H1 (cell line): ENCODE results near the gene ZNF213. TPM values are rescaled to one million over a fixed set of nuclear protein-coding genes. Genes with fewer than 3 reads are reported as not detected.

Source experiments
- CTCF ChIA-PET: fragments of 300-600 bp; sonication (Branson Sonifier 250); formaldehyde crosslinking; loops from one replicate; lab custom pipeline; 2021; ENCODE audit not compliant: partially characterized antibody; lab: Charles Lee
- POLR2A ChIA-PET: fragments of 300-600 bp; sonication (Branson Sonifier 250); formaldehyde crosslinking; loops from one replicate; lab custom pipeline; 2021; ENCODE audit warnings: inconsistent platforms; ENCODE audit not compliant: partially characterized antibody; lab: Charles Lee
- DNase-seq, 2 experiments: peaks; one replicate each; pipeline versions ENCODE4 v3.0.0 to v3.0.0-alpha.2; 2010 to 2022; ENCODE audit warnings: low spot score in 2 of 2, low read depth in 1 of 2, mixed read lengths in 1 of 2
- FAIRE-seq: peaks from 2 replicates; lab custom pipeline; 2011; peaks lifted over from hg19 to GRCh38; lab: Jason Lieb, UNC
- H2AFZ ChIP-seq: 2 replicates; pipeline ENCODE4 v1.8.1; 2012; ENCODE audit warnings: low read length, inconsistent platforms
- H2AK5ac ChIP-seq: 2 replicates; pipeline ENCODE4 v1.6.1; 2013; ENCODE audit warnings: low read depth, low read length
- H2BK120ac ChIP-seq: replicated peaks from 2 replicates; pipeline ENCODE3; 2013; ENCODE audit warnings: low read depth, low read length, inconsistent platforms
- H2BK12ac ChIP-seq: 2 replicates; pipeline ENCODE4 v1.6.1; 2013; ENCODE audit warnings: low read depth, low read length
- H2BK15ac ChIP-seq: 2 replicates; pipeline ENCODE4 v1.6.1; 2013; ENCODE audit warnings: low read length
- H2BK20ac ChIP-seq: 2 replicates; pipeline ENCODE4 v1.6.1; 2013; ENCODE audit warnings: low read length
- H2BK5ac ChIP-seq: 2 replicates; pipeline ENCODE4 v1.6.1; 2013; ENCODE audit warnings: low read depth, low read length
- H3K14ac ChIP-seq: 2 replicates; pipeline ENCODE4 v1.6.1; 2013; ENCODE audit warnings: inconsistent platforms; ENCODE audit not compliant: insufficient read length
- H3K18ac ChIP-seq: 2 replicates; pipeline ENCODE4 v1.6.1; 2013; ENCODE audit warnings: low read length; ENCODE audit errors: extremely low read depth
- H3K23ac ChIP-seq: 2 replicates; pipeline ENCODE4 v1.6.1; 2013; ENCODE audit warnings: inconsistent platforms; ENCODE audit not compliant: insufficient read length
- H3K23me2 ChIP-seq: 2 replicates; pipeline ENCODE4 v1.6.1; 2013; ENCODE audit warnings: low read depth, low read length
- H3K27ac ChIP-seq: 2 replicates; pipeline ENCODE4 v1.6.1; 2011; ENCODE audit warnings: low read depth, low read length, inconsistent platforms
- H3K27me3 ChIP-seq, 4 experiments: replicated peaks in 1 of 4; 1 replicate in 1 of 4; 2 replicates in 3 of 4; pipeline versions ENCODE4 v1.6.1 to v1.8.1; 2011 to 2013; ENCODE audit warnings: low read length in 3 of 4, mild to moderate bottlenecking in 3 of 4, inconsistent platforms in 2 of 4, mixed read lengths in 2 of 4, moderate library complexity in 1 of 4; ENCODE audit not compliant: control insufficient read depth in 3 of 4, insufficient read depth in 3 of 4; ENCODE audit errors: extremely low read depth in 1 of 4
- H3K36me3 ChIP-seq, 4 experiments: 2 replicates each; pipeline versions ENCODE4 v1.6.1 to v1.8.1; 2011 to 2013; ENCODE audit warnings: mild to moderate bottlenecking in 4 of 4, low read length in 3 of 4, moderate library complexity in 2 of 4, control low read depth in 1 of 4, inconsistent platforms in 1 of 4; ENCODE audit not compliant: insufficient read depth in 4 of 4, control insufficient read depth in 2 of 4
- H3K4ac ChIP-seq: replicated peaks from 2 replicates; pipeline ENCODE3; 2013; ENCODE audit warnings: low read length, low read depth, mixed read lengths, inconsistent platforms; ENCODE audit not compliant: insufficient read length
- H3K4me1 ChIP-seq, 4 experiments: replicated peaks in 1 of 4; 1 replicate in 1 of 4; 2 replicates in 3 of 4; pipeline versions ENCODE4 v1.6.1 to v1.8.1; 2011 to 2013; ENCODE audit warnings: low read length in 3 of 4, inconsistent platforms in 2 of 4, mixed read lengths in 1 of 4; ENCODE audit not compliant: insufficient read depth in 4 of 4, control insufficient read depth in 3 of 4
- H3K4me2 ChIP-seq, 2 experiments: 2 replicates each; pipeline versions ENCODE4 v1.6.1 to v1.8.1; 2011 to 2013; ENCODE audit warnings: low read depth in 2 of 2, low read length in 2 of 2, control low read depth in 1 of 2, inconsistent platforms in 1 of 2, mild to moderate bottlenecking in 1 of 2; ENCODE audit not compliant: insufficient read depth in 1 of 2
- H3K4me3 ChIP-seq, 4 experiments: fragments of 200-600, 300-600 bp in 1 of 4; sonication (generic), shearing (Covaris generic), sonication (Bioruptor Twin) in 1 of 4; 2 replicates each; pipeline versions ENCODE4 v1.5.1 to v1.8.1; 2011 to 2016; ENCODE audit warnings: low read length in 4 of 4, low read depth in 3 of 4, control low read depth in 2 of 4, inconsistent platforms in 2 of 4, mild to moderate bottlenecking in 2 of 4, mixed read lengths in 1 of 4, moderate library complexity in 1 of 4; ENCODE audit not compliant: insufficient read depth in 2 of 4; ENCODE audit errors: extremely low read depth in 1 of 4
- H3K56ac ChIP-seq: replicated peaks from 2 replicates; pipeline ENCODE3; 2013; ENCODE audit warnings: low read depth, mild to moderate bottlenecking, mixed read lengths, low read length, inconsistent platforms; ENCODE audit not compliant: insufficient read length
- H3K79me1 ChIP-seq: 2 replicates; pipeline ENCODE4 v1.6.1; 2013; ENCODE audit warnings: low read depth, low read length, control low read depth
- H3K79me2 ChIP-seq, 2 experiments: 2 replicates each; pipeline versions ENCODE4 v1.6.1 to v1.8.1; 2012 to 2013; ENCODE audit warnings: low read length in 2 of 2, mild to moderate bottlenecking in 2 of 2, inconsistent platforms in 1 of 2; ENCODE audit not compliant: insufficient read depth in 2 of 2, control insufficient read depth in 1 of 2
- H3K9ac ChIP-seq, 4 experiments: replicated peaks in 1 of 4; 1 replicate in 1 of 4; 2 replicates in 3 of 4; pipeline versions ENCODE4 v1.6.1 to v1.8.1; 2011 to 2013; ENCODE audit warnings: low read depth in 3 of 4, low read length in 3 of 4, control low read depth in 2 of 4, mild to moderate bottlenecking in 2 of 4, moderate library complexity in 2 of 4, inconsistent platforms in 1 of 4; ENCODE audit errors: extremely low read depth in 1 of 4
- H3K9me3 ChIP-seq, 2 experiments: 2 replicates each; pipeline versions ENCODE4 v1.6.1 to v1.8.1; 2012 to 2013; ENCODE audit warnings: mild to moderate bottlenecking in 2 of 2, moderate library complexity in 2 of 2, control low read depth in 1 of 2, inconsistent platforms in 1 of 2, low read depth in 1 of 2, low read length in 1 of 2, mixed read lengths in 1 of 2; ENCODE audit not compliant: insufficient read depth in 2 of 2
- H4K20me1 ChIP-seq, 2 experiments: replicated peaks in 1 of 2; 2 replicates each; pipeline versions ENCODE3 to v1.8.1; 2011 to 2013; ENCODE audit warnings: inconsistent platforms in 2 of 2, low read length in 2 of 2, mild to moderate bottlenecking in 1 of 2; ENCODE audit not compliant: insufficient read depth in 2 of 2, control insufficient read depth in 1 of 2
- H4K5ac ChIP-seq: 2 replicates; pipeline ENCODE4 v1.6.1; 2013; ENCODE audit warnings: low read length, low read depth, mixed read lengths, inconsistent platforms; ENCODE audit not compliant: insufficient read length
- H4K8ac ChIP-seq: 2 replicates; pipeline ENCODE4 v1.8.0; 2013; ENCODE audit warnings: mild to moderate bottlenecking, moderate library complexity, low read length, inconsistent platforms; ENCODE audit not compliant: insufficient read depth; ENCODE audit errors: extremely low read depth
- H4K91ac ChIP-seq: replicated peaks from 2 replicates; pipeline ENCODE3; 2013; ENCODE audit warnings: low read length, mixed read lengths, inconsistent platforms; ENCODE audit not compliant: insufficient read length
- BCL11A ChIP-seq, 2 experiments: IDR thresholded peaks; one replicate each; pipeline ENCODE4 v1.6.1; 2011; ENCODE audit warnings: low read depth in 2 of 2, low read length in 2 of 2, mild to moderate bottlenecking in 2 of 2
- CHD2 ChIP-seq: IDR thresholded peaks from 2 replicates; pipeline ENCODE4 v1.6.1; 2012; ENCODE audit warnings: low read length, improper control_type of control experiment
- HDAC6 ChIP-seq: IDR thresholded peaks from one replicate; pipeline ENCODE4 v1.7.1; 2012; ENCODE audit warnings: low read depth, mild to moderate bottlenecking, inconsistent platforms, low read length, moderate library complexity
- JUN ChIP-seq: IDR thresholded peaks from 2 replicates; pipeline ENCODE4 v1.6.1; 2011; ENCODE audit warnings: low read depth, mild to moderate bottlenecking, improper control_type of control experiment, low read length
- SAP30 ChIP-seq: fragments of 300-600 bp; sonication (generic); IDR thresholded peaks from 2 replicates; pipeline ENCODE4 v1.7.1; 2012; ENCODE audit warnings: low read length, moderate library complexity, mild to moderate bottlenecking, inconsistent platforms; ENCODE audit not compliant: insufficient read depth, insufficient replicate concordance
- WGBS, 2 experiments: shearing (Covaris generic) in 1 of 2; methylation state at CpG; one replicate each; pipeline versions ENCODE4 v1.1.6 to v1.1.7; 2013 to 2015; ENCODE audit warnings: low lambda C conversion rate in 2 of 2, mixed read lengths in 2 of 2, inconsistent platforms in 1 of 2, low coverage in 1 of 2, missing lambda C conversion rate in 1 of 2; ENCODE audit not compliant: insufficient replicate concordance in 2 of 2, insufficient coverage in 1 of 2, insufficient read length in 1 of 2; ENCODE audit errors: extremely low coverage in 1 of 2, missing lambda C conversion rate in 1 of 2; 5-methylcytosine and 5-hydroxymethylcytosine counted together
- polyA plus RNA-seq, 7 experiments: library from polyadenylated mRNA; depleted of rRNA in 3 of 7; stranded (reverse) in 5 of 7; unstranded in 2 of 7; fragments of >200 nt in 5 of 7; fragments of 200-250 nt in 2 of 7; gene quantifications; 1 replicate in 5 of 7; 2 replicates in 1 of 7; 4 replicates in 1 of 7; pipeline versions ENCODE4 v1.2.1 to v1.2.3, GENCODE V29; 2011 to 2013; ENCODE audit warnings: missing spikeins in 2 of 7, mixed read lengths in 2 of 7
- total RNA-seq: library from RNA; stranded (reverse); fragmentation: NEBNext Ultra II Directional; extraction: Animal tissue kit (Norgen Biotek cat#: 25700); gene quantifications from 2 replicates; pipeline ENCODE4 v1.2.1, GENCODE V29; 2021
- TF ChIP-seq, protein P1 (sequence below): IDR thresholded peaks from 2 replicates; pipeline ENCODE4 v1.6.1; 2012; ENCODE audit warnings: inconsistent platforms

ZNF213 gene
- total and polyA plus RNA-seq, 2 of the 8 experiments (the other 6 are each of a cell fraction or from before 2014, with no cell fraction given), result 1.6 to 6.9 TPM

DNA sequence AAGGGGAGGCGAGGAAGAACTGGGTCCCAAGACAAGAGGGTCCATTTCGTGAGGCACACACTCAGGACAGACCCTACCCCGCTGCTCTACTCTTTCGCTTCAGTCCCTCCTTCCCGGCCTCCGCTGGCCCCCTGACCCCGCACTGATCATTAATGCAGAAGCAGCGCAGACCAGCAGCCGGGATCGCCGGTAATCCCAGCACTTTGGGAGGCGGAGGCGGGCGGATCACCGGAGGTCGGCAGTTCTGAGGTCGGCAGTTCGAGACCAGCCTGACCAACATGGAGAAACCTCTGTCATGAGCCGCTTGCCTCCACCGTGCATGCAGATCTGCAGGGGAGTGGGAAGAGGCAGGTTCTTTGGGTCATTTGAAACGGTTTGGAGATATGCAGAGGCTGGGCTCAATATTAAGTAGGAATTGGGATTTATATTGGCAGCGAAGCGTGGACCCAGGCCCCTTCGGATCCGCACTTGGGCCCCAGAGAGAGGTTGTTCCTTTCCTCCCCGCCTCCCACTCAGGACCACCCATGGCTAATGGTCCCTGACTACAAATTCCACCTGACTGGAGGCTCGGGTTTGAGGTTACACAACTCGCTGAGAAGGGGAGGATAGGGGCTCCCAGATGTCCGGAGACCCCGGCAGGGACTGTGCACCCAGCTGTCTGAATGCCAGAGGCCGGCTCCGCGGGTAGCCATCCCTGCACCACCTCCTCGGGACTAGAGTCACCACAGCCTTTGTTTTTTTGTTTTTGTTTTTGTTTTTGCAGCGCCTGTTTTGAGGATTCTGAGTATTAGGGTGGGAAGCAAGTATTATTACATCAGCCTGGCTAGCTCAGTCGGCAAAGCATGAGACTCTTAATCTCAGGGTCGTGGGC is 29.5 kb downstream of the ZNF213 start:
- Histone ChIP-seq H2AK5ac (no peak overlapping the region), H2BK120ac (no peak overlapping the region), H3K79me1 (no peaks in the 10 kb centered on the region), H4K8ac (peak overlapping the region; percentile 35; the same call in 1 of the 2 replicates), H2BK12ac (no peak overlapping the region), H3K23me2 (no peaks in the 10 kb centered on the region), H3K4ac (no peak overlapping the region), H4K91ac (no peak overlapping the region), H2BK5ac (no peak overlapping the region), H2AFZ (no peak overlapping the region), H4K5ac (no peak overlapping the region), H3K4me2 (no peak overlapping the region), H3K27me3 (peaks cover 0 to 4% (median 1%) of the 10 kb centered on the region in 4 experiments; a peak in 3 of 7 replicates), H3K23ac (no peak overlapping the region), H3K79me2 (no peaks in the 10 kb centered on the region), H3K4me1 (no peaks in the 10 kb centered on the region), H3K9me3 (peaks cover 8 to 12% of the 10 kb centered on the region in 2 experiments), H3K9ac (no peak overlapping the region), H2BK20ac (no peak overlapping the region), H3K36me3 (no peaks in the 10 kb centered on the region), H3K14ac (no peak overlapping the region), H3K56ac (no peak overlapping the region), H2BK15ac (no peak overlapping the region), H3K27ac (no peak overlapping the region), H3K4me3 (no peak overlapping the region), H3K18ac (no peak overlapping the region), H4K20me1 (no peaks in the 10 kb centered on the region)
- FAIRE-seq (no peak), DNase-seq (no peak)
- ChIA-PET CTCF (interaction anchor here (0.5 to 3.1 kb wide), 12 partner anchors 8 to 65 kb away, joined by 3 to 22 read pairs (median 4); partner anchors contain the start of gene ZSCAN10), POLR2A (interaction anchor here (0.6 kb wide), 2 partner anchors 29 to 95 kb away, joined by 3 to 4 read pairs; partner anchors contain the start of gene ZNF213)
- 93% methylated on average over 36 of the region's 37 CpGs; no CpG with 5 or more reads in 1 of the 2 experiments for WGBS, 2 experiments
- no peak for TF ChIP-seq JUN
- no peak for TF ChIP-seq CHD2
- TF ChIP-seq SAP30, result no peak
- TF ChIP-seq, protein P1, sequence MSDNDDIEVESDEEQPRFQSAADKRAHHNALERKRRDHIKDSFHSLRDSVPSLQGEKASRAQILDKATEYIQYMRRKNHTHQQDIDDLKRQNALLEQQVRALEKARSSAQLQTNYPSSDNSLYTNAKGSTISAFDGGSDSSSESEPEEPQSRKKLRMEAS, result no peak
- TF ChIP-seq BCL11A (IDR thresholded peaks at IDR 0.05; ENCODE audit: low read depth in 2 of 2, low read length in 2 of 2), result no peak
- TF ChIP-seq HDAC6, result no peak
